Mucosa of gallbladder (tissue), 1 donor: ENCODE measurements around the gene CDH7. TPM values are rescaled to one million over a fixed set of nuclear protein-coding genes. Genes with fewer than 3 reads are reported as not detected.

ENCODE experiments used
- DNase-seq: peaks from one replicate; pipeline ENCODE4 v3.0.0-alpha.2; 2020; ENCODE audit warnings: low spot score
- total RNA-seq: library from RNA; stranded (reverse); gene quantifications from one replicate; pipeline ENCODE4 v1.2.1, GENCODE V29; 2021
- donor health status: DM: no; HTN: no; CAD: no.

The CDH7 gene, protein sequence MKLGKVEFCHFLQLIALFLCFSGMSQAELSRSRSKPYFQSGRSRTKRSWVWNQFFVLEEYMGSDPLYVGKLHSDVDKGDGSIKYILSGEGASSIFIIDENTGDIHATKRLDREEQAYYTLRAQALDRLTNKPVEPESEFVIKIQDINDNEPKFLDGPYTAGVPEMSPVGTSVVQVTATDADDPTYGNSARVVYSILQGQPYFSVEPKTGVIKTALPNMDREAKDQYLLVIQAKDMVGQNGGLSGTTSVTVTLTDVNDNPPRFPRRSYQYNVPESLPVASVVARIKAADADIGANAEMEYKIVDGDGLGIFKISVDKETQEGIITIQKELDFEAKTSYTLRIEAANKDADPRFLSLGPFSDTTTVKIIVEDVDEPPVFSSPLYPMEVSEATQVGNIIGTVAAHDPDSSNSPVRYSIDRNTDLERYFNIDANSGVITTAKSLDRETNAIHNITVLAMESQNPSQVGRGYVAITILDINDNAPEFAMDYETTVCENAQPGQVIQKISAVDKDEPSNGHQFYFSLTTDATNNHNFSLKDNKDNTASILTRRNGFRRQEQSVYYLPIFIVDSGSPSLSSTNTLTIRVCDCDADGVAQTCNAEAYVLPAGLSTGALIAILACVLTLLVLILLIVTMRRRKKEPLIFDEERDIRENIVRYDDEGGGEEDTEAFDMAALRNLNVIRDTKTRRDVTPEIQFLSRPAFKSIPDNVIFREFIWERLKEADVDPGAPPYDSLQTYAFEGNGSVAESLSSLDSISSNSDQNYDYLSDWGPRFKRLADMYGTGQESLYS
- not detected for total RNA-seq

DNA sequence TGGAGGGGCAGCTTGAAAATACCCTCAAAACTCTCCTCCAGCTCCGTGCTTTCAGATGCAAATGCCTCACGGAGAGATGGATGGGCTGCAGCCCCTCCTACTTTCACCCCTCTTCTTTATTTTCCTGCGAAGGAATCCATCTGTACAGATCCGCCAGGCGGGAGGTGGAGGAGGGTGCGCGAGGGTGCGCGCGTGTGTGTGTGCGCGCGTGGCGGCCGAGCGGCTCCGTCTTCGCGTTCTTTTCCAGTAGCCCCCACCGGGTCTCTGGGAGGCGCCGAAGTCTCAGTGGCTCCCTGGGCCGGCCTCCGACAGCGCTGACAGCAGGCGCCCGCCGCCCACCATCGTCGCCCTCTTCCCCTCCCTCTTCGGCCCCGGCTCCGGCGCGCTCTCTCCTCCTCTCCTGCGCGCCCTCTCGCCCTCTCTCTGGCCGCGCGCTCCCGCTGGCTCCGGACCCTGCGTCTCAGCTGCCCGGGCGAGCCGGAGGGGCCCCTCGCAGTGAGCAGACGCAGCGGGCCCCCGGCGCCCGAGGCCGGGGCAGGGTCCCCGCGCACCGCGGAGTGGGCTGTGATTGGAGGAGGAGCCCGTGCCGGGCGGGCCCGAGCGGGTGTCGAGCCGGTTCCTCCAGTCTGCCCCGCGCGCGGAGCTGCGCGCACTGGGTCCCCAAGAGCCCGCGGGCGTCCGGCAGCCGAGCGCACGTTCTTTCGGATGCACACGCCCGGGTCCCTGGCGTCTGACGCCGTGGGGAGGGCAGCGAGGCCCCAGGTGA, at the start of gene CDH7:
CDH7 (plus strand) TSS at position 624 of the 766 bp plus-strand sequence. CDS start 11,831 bp downstream, outside the sequence.
- no peak for DNase-seq

DNA sequence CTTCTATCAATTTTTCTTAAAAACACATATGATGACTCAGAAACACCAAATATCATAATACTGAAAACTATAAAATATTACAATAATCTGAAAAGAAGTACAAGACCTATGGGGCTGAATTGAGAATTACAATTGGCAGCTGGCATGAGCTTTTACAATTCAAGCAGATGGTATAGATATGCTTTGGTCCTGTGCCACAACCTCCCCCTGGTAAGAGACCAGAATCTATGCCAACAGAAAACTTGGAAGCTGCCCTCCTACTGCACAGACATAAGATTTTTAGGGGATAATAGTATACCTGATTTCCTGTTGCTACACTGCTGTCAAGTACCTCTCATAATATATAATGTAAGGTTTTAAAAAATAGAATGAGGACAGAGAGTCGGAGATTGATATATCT, 46.8 kb upstream of the CDH7 start:
- DNase-seq, result no peak

DNA sequence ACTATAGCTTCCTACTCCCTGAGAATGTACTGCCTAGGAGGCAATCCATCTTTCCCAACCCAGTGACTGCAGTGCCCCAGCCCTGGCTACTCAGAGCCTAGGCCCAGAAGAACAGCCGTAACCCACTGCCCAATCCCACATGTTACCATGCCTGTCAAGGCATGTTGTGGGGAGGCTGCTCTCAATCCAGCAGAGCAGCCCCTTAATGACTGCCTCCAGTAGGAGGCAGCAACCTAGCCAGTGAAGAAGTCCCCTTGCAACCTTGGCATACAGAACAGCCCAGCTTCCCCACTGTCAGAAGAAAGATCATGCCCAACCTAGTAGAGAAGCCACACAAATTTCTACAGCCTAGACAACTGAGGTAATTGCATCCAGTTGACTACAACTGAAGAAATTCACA, 44.2 kb upstream of the CDH7 start:
- DNase-seq, result no peak

DNA sequence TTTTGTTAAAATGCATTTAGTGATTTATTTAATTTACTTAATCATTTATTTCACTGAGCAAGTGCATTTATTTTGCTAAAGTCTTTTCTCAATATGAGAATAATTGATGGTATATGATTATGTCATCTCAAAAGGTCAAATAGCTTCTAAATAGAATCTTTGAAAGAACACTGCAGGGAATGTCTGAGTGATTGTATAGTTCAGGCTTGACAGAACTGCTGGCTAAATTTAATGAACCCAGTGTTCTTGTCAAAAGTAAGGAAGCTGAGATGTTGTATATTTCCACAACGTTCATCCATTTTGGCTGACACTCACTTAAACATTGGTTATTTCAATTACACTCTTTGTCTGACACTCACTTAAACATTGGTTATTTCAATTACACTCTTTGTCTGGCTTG, 39.3 kb upstream of the CDH7 start:
- no peak for DNase-seq

DNA sequence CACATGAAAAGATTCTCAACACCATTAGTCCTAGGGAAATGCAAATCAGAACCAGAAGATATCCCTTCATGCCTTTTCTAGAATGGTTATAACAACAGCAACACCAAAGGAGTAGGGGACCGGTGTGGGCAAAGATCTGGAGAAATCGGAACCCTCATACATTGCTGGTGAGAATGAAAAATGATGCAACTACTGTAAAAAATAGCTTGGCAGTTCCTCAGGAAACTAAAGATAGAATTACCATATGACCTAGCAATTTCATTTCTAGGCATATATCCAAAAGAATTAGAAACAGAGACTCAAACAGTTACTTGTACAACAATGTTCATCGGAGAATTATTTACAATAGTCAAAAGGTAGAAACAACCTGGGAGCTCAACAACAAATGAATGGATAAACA, 29.2 kb upstream of the CDH7 start:
- no peak for DNase-seq

DNA sequence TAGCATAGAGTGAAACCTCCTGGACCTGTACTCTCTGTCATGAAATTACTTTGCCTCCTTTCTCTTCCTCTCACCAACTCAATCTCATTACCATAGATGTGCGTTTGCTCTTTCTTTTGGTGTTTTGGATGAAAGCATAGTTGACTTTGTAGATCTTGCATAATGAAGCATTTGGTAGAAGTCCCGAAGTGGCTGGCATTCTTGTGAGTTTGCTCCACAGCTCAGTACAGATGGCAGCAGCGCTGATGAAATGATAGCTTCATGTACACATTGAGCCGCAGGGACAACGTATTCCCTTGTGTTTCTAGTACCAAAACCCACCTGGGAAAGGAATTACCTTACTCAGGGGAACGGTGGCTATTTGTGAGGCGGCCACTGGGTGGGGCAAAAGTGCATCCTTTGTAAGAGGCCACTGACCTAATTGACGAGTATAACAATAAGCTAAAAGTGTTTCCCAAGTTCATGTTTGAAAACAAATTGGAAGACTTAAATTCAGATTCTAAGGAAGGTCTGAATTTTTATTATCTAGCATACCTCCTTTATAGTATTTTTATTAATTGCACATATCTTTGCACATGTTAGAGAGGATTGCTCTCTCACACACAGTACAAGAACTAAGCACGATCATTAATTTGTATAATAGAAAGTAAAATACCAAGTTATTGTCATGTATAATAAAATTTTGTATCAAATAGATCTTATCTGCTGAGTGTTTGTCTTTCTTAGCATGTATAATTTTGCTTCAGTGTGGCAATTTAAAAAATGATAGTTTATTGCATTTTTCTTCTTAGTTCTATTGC, 25.4 kb upstream of the CDH7 start:
- DNase-seq, result no peak

DNA sequence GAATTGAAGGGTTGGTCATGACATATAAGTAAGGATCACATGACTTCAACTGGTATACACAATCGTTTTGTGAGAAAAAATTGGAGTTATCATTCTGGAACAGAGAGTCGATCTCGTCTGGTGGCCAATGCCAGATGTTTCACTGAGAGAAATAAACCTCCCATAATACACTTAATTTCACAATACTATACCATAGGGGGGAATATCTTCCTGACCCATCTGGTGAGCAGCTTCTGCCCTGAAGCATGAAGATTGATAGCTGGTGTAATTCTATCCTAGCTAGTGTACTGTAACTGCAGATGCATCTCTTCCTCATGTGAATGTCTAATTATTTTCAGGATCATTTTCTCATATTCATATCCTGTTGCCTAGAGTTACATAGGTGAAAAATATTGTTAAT, 15.7 kb upstream of the CDH7 start:
- no peak for DNase-seq

DNA sequence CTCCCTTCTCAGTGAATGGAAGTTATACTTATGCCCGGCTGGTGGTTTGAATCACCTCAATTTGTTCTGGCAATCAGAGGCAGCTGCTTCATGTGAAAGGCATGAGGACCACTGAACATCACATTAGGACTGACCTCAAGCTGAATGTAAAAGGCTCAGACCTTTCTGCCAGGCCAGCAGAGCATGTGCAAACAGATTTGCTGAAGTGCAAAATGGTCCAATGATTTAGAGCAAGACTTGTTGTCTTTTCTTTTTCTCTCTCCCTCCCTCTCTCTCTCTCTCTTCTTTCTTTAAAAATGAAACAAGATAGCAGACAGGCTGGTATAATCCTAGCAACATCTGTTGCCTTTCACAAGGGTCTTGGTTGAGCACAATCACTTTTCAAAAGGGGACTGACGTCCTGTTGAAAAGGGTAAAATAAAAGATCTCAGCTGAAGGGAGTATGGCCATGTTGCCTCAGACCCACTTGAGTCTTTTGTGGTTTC, 13.3 kb upstream of the CDH7 start:
- DNase-seq, result no peak

DNA sequence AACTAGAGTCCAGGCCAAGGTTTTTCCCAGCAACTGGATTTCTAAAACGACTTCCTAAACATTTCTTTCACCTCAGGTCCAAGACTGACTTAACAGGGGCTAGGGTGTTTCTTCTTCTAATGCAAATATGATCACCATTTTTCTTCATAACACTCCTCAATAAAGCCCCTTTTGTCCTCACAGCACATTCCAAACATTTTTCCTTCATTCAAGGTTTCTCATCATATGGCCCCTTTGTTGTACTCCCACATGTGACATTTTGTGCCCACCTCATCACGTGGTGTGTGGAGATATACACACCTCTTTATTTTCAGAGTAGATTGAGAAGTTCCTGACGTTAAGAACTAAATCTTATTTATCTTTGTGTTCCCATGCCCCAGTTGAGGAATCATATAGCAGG, 3.9 kb upstream of the CDH7 start:
- DNase-seq, result no peak

DNA sequence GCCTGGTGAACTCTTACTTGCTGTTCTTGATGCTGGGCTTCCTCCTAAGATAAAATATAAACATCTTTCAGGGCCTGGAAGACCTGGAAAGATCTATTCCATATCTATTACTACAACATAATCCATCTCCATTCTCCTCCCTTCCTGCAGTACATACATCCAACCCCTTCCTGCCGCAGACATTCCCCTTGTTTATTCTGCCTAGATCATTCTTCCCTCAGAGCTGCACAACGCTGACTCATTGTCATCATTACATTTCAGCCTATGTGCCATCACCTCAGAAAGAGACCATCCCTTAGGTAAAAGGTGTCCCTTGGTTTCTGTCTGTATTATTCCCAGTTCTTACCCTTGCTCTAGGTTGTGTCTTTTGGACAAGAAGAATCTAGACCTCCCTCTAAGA, 2.5 kb upstream of the CDH7 start:
- DNase-seq, result no peak

DNA sequence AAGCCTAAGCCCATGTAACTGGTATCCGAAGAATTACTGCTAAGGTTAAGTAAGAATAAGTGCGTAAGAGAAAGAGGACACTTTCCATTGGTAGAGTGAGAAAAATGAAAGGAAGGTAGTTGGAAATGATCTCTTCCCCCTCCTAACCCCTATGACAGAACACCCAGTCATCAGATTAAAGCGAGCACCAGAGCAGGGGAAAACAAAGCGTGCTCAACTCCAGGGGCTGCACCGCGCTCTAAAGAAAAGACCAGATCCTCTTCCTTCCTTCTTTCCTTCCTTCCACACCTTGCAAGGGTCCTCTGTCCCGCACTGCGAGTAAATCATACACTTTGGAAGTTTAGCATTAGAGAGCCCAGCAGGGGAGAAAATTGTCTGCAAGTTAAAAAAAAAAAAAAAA, 971 bp upstream of the CDH7 start:
- DNase-seq, result no peak

DNA sequence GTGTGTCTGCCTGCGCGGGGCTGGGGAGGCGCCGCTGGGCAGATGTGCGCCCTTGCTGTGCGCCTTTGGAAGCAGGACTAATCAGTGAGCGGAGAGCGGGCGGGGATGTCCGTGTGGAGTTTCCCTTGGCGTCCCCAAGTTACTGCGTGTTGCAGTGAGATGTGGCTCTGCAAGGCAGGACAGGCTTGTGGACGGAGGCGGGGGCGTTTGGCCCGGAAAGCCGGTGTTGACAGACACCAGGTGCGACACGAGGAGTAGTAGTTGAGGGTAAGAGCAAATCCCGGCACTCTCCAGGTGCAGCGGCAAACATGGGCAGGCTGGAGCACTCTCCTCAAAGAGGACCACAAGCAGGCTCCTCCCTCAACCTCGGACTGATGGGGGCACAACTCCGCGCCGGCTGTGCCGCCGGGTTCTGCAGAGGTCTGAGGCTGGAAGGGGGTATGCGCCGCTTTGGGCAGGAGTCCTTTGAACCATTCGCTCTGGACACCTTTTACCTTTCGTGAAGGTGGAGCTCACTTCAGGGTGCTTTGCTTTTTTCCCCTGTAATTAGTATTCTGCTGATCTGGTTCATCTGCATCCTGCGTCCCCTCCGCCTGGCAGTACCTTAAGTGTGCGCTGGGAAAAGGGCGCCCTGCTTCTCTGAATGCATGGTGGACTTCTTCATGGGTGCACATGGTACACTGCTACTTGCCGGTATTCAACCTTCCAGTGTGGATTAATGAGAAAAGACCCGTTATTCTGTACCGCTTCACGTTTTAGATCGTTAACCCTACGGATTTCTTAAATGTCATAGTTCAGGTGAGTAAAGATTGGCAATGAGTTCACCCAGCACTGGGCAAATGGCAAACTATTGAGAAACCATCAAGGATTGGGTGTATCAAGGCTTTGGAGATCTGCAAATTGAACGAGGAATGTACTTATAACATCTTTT, 608 bp downstream of the CDH7 start:
- no peak for DNase-seq

DNA sequence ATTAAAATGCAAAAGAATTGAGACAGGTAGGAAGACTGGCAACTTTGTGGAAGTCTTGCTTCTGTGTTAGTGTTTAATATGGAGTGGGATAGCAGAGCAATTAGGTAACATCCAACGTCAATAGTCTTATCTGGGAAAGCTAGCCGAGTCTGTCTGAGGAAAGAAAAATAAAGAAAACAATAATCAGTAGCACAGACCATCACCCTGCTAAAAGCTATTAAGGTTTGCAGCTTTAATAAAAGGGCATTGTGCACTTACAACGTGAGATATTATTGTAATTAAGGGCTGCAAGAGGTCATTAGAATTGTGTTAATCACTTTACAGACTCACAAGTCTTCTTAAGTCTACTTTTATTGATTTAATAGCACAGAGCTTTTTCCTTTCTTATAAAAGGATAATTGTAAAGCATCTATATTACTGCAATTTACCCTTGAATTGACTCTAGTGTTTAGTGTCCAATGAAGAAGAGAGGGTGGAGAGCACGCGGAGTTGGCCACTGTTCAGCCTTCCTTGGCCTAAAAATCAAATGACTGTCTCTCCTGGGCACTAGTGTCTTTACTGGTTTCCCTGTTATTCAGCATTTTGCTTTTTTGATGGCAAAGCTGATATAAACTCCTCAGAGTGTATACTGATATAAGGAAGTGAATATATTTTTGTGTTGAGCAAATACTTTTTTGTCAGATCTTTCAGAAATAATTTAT, 2.0 kb downstream of the CDH7 start:
- DNase-seq, result no peak

DNA sequence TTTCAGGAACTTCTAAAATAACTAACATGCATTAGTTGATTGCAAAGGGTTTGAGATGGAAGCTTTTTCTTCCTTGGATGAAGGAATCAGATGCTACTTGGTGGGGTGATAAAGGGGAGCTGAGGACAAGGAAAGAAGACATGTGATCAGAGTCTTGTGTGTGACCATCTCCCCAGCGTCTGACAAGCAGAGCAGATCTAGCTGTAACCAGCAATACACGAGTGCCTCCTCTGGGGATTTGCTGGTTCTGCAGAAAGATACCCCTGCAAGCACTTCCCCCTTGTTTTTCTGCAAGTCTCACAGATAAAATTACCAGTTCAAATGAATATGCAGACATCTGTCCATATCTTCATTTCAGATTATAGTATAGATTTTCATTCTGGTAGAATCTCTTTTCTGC, 2.7 kb downstream of the CDH7 start:
- DNase-seq, result no peak

DNA sequence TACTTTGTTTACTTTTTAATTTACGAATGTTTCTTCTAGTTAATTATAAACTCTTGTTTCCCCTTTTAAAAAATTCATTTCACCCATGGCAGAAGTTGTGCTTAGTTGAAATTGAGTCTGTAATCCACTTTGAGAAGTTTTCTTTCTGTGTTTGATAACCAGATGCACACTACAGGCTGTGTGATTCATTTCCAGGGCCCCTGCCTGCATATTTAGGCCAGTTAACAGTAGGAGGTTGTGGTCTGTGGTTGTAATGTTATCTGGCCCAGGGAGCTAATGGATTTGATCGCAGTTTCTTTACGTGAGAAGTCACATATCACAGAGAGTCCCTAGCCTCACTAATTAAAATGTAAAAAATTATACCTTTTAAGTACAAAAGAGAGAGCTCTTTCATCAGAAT, 3.3 kb downstream of the CDH7 start:
- no peak for DNase-seq

DNA sequence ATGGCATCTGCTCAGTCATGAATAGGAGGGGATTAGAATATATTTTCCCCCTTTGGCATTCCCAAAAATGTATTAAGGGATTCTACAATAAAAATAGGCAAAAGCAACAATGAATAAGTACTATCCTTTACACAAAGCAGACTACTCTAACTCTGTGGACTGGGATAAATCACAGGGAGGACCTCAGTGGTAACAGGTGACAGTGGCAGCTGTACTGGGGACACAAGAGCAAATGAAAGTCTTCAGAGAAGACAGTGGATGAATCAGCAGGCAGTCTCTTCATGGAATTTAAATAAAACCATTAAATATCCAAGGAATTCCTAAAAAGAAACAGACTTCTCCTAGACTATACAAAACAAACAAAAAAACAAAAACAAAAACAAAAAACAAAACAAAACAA, 4.8 kb downstream of the CDH7 start:
- no peak for DNase-seq

DNA sequence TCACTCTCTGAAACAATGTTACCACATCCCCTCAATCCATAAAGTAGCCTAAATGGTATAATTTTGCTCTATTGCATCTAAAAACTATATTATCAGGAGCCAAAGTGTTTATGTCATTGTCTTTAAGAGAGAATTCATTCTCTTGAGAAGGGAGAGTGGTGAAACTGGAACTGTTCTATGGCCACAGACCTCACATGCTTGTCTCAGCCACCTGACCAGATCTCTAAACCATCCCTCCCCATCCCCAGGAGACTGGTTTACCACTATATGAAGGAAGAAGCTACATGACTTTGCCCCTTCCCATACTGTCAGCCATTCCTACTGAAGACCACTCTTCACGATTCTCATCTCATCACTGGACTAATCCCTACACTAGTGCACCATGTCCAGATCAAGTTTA, 9.6 kb downstream of the CDH7 start:
- DNase-seq, result no peak

DNA sequence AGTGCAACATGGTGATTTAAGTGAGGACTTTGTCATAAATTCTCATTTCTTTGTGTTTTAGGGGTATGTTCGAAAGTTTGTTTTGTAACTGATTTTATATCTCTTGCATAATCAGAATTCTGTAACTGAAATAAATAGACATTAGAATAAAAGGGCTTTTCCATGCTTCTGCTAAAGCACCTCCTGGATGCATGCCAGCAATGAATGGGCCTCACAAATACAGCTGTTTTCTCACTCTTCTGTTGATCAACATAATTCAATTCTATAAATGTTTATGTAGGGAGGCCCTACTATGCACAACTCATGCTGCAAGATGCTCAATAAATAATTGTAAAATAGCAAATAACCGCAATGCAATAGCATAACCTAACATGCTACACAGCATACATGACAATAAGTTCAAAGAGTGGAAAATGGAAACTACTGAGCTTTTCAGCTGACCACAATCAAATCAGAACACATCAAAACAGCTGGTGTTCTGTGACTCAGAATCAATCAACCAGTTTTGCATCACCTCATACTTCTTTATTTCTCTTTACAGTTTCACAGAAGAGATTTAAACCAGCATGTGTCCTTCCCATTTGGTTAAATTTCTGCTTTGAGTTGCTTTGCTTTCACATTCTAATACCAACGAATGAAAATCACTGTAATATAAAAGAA, 11.0 kb downstream of the CDH7 start:
- DNase-seq, result no peak

DNA sequence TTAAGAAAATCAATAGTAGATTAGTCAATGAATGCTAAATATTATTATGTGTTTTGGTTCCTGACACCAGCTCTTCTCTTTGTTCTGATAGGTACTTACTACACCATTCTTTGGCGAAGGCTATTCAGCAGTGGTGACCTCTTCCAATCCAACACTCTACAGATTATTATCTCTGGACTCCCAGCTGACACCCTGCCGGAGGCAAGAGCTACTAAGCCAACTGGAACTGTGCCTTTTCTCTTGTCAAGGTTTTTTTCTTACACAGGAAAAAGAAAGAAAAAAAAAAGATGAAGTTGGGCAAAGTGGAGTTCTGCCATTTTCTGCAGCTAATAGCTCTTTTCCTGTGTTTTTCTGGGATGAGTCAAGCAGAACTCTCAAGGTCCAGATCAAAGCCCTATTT, 11.7 kb downstream of the CDH7 start:
- DNase-seq, result no peak
